ENCODE results near the gene HOMER3. TPM values are rescaled to one million over a fixed set of nuclear protein-coding genes. Genes with fewer than 3 reads are reported as not detected.
"Not testable (repeated sequence)": the region's sequence is repeated elsewhere in the genome, so short reads cannot be mapped to it uniquely, and the experiment has no call there.

Gene HOMER3
- polyA plus RNA-seq, 4 donors, result 49.3 to 82.4 (median 70.7) TPM

DNA sequence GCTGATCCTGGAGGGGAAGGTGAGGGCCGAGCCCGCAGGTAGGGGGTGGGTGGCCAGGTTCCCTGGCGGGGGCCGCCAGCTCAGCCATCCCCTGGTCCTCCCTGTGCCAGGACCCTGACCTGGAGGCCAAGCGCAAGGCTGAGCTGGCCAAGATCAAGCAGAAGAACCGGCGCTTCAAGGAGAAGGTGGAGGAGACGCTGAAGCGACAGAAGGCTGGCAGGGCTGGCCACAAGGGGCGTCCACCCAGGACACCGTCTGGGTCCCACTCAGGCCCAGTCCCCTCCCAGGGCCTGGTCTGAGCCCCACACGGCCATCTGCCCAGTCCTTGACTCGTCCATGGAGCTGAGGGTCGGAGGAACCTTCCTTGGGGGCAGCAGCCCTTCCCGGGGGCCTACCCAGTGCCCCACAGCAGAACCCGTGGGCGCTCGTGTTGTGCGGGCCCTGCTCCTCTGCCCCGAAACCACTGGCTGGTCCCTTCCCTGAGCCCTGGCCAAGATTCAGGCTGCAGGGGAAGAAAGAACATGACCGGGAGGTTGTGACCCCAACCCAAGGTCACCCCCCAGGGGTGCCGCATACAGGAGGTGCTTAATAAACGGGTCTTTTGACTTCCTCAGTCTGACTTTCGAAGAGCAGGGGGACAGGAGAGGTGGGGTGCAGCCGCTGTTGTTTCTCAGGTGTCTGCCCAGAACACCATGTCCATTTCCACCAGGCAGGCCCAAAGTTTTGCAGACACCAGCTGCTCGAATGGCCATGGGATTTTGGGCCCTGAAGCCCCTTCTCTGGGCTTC lies 12.8 kb downstream of the HOMER3 start:
- no peak for DNase-seq (ENCODE audit: low read depth in 4 of 4, low spot score in 2 of 4)

GRCh38 chr19:18924684-18925213 lies 16.3 kb downstream of the HOMER3 start:
- DNase-seq (ENCODE audit: low read depth in 4 of 4, low spot score in 2 of 4), result no peak

DNA sequence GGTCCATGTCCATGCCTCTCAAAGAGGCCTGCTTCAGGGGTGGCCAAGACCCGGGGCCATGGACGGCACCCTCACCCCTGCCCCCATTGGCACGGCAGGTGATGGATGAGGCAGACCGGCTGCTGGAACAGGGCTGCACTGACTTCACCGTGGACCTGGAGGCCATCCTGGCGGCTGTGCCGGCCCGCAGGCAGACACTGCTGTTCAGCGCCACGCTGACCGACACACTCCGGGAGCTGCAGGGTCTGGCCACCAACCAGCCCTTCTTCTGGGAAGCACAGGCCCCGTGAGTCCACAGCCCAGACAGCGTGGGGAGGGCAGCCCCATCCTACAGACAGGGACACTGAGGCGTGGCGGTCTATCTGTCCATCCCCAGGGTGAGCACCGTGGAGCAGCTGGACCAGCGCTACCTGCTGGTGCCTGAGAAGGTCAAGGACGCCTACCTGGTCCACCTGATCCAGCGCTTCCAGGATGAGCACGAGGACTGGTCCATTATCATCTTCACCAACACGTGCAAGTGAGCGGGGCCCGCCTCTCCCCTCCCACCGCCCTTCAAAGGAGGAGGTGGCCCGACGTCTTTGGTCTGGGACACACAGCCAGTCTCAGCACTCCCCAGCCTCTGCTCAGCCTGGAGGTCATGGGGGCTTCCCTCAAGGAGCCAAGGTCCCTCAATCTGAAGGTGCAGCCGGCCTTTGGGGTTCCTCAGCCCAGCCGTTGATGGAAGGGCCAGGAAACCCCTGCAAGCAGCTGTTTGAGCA lies 18.6 kb downstream of the HOMER3 start:
- DNase-seq (ENCODE audit: low read depth in 4 of 4, low spot score in 2 of 4), result no peak

DNA sequence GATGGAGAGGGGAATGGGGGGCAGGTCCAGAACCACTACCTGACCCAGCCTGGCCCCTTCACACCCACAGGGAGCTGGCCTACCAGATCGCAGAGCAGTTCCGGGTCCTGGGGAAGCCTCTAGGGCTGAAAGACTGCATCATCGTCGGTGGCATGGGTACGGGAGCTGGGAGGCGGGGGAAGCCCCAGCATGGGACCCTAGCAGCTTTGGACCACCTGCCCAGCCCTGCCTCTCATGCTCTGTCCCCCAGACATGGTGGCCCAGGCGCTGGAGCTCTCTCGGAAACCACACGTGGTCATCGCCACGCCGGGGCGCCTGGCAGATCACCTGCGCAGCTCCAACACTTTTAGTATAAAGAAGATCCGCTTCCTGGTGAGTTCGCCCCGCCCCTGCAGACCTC lies 19.4 kb downstream of the HOMER3 start:
- no peak for DNase-seq (ENCODE audit: low read depth in 4 of 4, low spot score in 2 of 4)

GRCh38 chr19:18920400-18920799 lies 20.6 kb downstream of the HOMER3 start:
- no peak for DNase-seq (ENCODE audit: low read depth in 4 of 4, low spot score in 2 of 4)

- no peak for DNase-seq (ENCODE audit: low read depth in 4 of 4, low spot score in 2 of 4)
These were observed 21.2 kb downstream of the HOMER3 start for GRCh38 chr19:18919900-18920214.

DNA sequence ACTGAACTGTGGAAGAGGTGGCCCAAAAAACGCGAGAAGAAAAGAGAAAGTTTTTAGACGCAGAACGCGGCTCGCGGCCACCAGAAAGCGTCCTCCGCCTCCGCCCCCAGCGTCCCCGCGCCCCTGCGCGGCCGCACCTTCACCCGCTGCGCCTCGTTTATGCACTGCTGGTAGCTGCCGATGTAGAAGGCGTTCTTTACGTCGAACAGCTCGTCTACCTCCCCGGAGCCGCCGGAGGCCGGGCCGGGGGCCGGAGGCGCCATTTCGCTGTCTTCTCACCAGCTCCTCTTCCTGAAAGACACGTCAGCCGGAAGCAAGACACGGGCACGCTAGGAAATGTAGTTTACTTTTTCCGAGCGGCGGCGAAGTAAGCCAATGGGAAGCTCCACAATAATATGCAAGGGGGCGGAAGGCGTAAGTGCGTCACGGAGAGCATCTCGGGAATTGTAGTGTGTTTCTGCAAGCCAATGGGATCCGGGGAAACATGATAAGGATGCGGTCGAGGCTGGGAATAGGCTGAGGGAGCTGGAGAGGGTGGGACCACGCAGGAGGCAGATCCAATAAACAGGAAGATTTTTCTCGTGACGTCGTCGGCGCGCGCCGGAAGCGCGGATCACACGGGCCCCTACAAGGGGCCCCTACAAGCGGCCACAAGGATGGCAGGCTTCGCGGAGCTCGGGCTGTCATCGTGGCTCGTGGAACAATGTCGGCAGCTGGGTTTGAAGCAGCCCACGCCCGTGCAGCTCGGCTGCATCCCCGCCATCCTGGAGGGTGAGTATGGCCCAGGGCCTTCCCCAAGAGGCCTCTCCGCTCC lies 21.7 kb downstream of the HOMER3 start, which contains the start of the genes COPE and DDX49:
TSS of gene COPE (minus strand) at position 302 of the 814 bp plus-strand sequence. CDS start at position 263, 39 bp downstream.
TSS of gene DDX49 (plus strand) at position 630 of the 814 bp plus-strand sequence. CDS start at position 657, 27 bp downstream.
- DNase-seq (ENCODE audit: low read depth in 4 of 4, low spot score in 2 of 4), result peak; percentile 96 to 100 (median 98)

DNA sequence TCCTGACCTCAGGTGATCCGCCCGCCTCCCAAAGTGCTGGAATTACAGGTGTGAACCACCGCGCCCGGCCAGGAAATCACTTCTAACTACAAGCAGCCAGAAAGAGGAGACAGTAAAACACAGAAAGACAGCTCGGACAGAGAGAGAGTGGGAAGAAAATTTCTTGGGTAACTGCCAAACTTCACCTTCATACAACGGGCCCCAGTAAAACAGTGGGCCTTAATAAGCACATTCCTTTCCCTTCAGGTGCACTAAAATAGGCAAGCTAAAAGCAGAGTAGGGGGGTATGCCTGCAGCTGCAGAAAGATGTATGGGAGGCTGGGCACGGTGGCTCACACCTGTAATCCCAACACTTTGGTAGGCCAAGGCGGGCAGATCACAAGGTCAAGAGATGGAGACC lies 23.4 kb downstream of the HOMER3 start:
- DNase-seq (ENCODE audit: low read depth in 4 of 4, low spot score in 2 of 4), result not testable (repeated sequence)

DNA sequence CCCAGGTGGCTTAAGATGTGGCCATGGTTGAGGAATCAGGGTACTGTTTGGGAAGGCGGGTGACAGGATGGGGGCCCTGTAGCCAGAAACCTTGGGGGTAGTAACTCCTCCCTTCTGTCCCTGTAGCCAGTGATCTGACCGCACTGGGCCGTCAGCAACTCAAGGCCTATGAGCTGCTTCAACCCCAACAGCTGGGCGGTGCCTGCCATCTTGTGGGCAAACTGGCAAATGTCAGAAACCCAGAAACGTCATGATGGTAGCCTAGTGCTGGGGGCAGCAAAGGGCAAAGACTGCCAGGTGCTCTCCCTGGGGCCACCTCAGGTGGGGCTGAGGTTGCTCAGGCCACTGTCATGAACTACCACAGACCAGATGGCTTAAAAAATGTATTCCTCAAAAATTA lies 25.4 kb downstream of the HOMER3 start:
- no peak for DNase-seq (ENCODE audit: low read depth in 4 of 4, low spot score in 2 of 4)

- DNase-seq (ENCODE audit: low read depth in 4 of 4, low spot score in 2 of 4), result no peak
These were observed 27.6 kb downstream of the HOMER3 start for GRCh38 chr19:18913466-18913865.

DNA sequence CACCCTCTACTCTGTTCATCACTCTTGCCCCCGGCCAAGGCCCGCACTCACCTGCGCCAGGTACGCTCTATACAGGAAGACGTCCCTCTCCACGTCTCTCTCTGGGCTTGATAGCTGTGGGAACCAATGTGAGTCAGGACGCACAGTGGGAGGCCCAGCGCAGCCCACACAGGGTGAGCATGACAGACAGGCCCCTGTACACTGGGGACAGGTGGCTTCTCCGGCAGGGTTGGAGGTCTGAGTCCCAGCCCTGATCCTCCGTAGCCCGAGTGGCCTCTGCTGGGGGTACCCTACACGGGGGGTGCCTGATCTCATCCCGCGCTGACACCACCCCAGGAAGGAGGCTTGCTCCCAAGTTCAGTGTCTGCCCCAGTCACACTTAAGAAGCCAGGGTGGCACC lies 28.1 kb downstream of the HOMER3 start:
- DNase-seq (ENCODE audit: low read depth in 4 of 4, low spot score in 2 of 4), result no peak

- no peak for DNase-seq (ENCODE audit: low read depth in 4 of 4, low spot score in 2 of 4)
These were observed 30.1 kb downstream of the HOMER3 start for GRCh38 chr19:18910801-18911436.

GRCh38 chr19:18910010-18910409 lies 31.0 kb downstream of the HOMER3 start:
- no peak for DNase-seq (ENCODE audit: low read depth in 4 of 4, low spot score in 2 of 4)

- no peak for DNase-seq (ENCODE audit: low read depth in 4 of 4, low spot score in 2 of 4)
These were observed 31.9 kb downstream of the HOMER3 start for GRCh38 chr19:18908917-18909619.

GRCh38 chr19:18906605-18907519 lies 34.2 kb downstream of the HOMER3 start:
- no peak for DNase-seq (ENCODE audit: low read depth in 4 of 4, low spot score in 2 of 4)

DNA sequence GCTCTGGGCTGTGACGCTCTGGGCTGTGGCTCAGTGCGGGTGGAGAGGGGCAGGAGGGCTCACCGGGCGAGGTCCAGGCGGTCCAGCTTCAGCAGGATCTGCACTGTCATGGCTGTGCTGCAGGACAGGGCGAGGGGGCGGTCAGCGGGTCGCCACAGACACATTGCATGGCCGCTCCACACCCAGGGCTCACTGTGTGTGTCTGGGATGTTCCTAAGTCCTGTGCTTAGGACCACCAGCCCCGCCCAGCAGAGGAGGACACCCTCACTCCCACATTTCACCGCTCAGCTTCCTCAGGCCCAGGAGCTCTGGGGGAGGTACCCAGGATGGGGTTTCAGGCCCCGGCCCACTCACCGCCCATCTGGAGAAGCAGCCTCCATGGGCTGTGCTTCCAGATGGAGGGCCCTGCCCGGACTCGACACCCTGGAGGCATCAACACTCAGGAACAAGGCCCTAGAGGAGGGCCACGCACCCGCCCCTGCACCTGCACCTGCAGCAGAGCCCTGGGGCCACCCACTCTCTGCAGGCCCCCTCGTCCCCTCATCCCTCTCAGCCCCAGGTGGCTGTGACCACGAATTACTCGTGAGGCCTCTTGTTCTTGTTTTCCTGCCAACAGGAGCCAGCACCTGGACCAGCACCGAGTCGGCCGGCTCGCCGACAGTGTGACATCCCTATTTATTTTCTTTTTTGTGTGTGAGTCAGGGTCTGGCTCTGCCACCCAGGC lies 35.3 kb downstream of the HOMER3 start:
- peak in 1 of 4 donors; percentile 38 for DNase-seq (ENCODE audit: low read depth in 4 of 4, low spot score in 2 of 4)

- no peak for DNase-seq (ENCODE audit: low read depth in 4 of 4, low spot score in 2 of 4)
These were observed 36.0 kb downstream of the HOMER3 start for GRCh38 chr19:18905058-18905456.

Measured in left renal cortex interstitium (tissue), 4 donors.